Gastroesophageal sphincter (tissue), 4 donors: Measurements from ENCODE around the gene PPM1L. TPM values are rescaled to one million over a fixed set of nuclear protein-coding genes. Genes with fewer than 3 reads are reported as not detected.
A peak's percentile ranks its signal among the peaks of the same experiment; 100 is the strongest.

Experiments
- ATAC-seq: fragments of 150-250 bp; one replicate; pipeline ENCODE4 v1.9.1; 2016; ENCODE audit warnings: mild to moderate bottlenecking, moderate library complexity
- H3K27ac ChIP-seq, 4 donors: fragments of 200-600 bp; sonication (generic) in 3 of 4; 1 replicate in 3 of 4; 2 replicates in 1 of 4; pipeline ENCODE4 v1.5.1; 2016 to 2019
- H3K27me3 ChIP-seq: fragments of 200-600 bp; sonication (generic); one replicate; pipeline ENCODE4 v1.5.1; 2019
- H3K36me3 ChIP-seq, 2 donors: fragments of 200-600 bp; sonication (generic); one replicate each; pipeline ENCODE4 v1.5.1; 2019; ENCODE audit warnings: control low read depth in 1 of 2
- H3K4me1 ChIP-seq, 3 donors: fragments of 200-600 bp; sonication (generic); 1 replicate in 2 of 3; 2 replicates in 1 of 3; pipeline ENCODE4 v1.5.1; 2016 to 2019; ENCODE audit warnings: control low read depth in 2 of 3
- H3K4me3 ChIP-seq, 2 donors: fragments of 200-600 bp; sonication (generic); one replicate each; pipeline ENCODE4 v1.5.1; 2019; ENCODE audit warnings: mild to moderate bottlenecking in 1 of 2, moderate library complexity in 1 of 2
- H3K9me3 ChIP-seq, 3 donors: fragments of 200-600 bp; sonication (generic); one replicate each; pipeline ENCODE4 v1.5.1; 2017 to 2019; ENCODE audit warnings: control low read depth in 2 of 3
- EP300 ChIP-seq: sonication (generic); formaldehyde crosslinking; IDR thresholded peaks from one replicate; pipeline ENCODE4 v1.6.1; 2017; ENCODE audit warnings: antibody characterized with exemption, mild to moderate bottlenecking
- POLR2A ChIP-seq, 2 donors: fragments of 450-650 bp; IDR thresholded peaks; one replicate each; pipeline ENCODE4 v1.6.1; 2017; ENCODE audit warnings: antibody characterized with exemption in 2 of 2, mild to moderate bottlenecking in 2 of 2, moderate library complexity in 1 of 2
- POLR2AphosphoS5 ChIP-seq: sonication (generic); formaldehyde crosslinking; IDR thresholded peaks from one replicate; pipeline ENCODE4 v1.6.1; 2017; ENCODE audit warnings: antibody characterized with exemption
- WGBS, 2 donors: methylation state at CpG; one replicate each; pipeline ENCODE4 v1.1.5; 2018; ENCODE audit warnings: low coverage in 1 of 2; 5-methylcytosine and 5-hydroxymethylcytosine counted together
- total RNA-seq, 4 donors: library from RNA; depleted of rRNA; stranded (reverse); fragments of >200 nt; gene quantifications; one replicate each; pipeline ENCODE4 v1.1.0, GENCODE V29; 2016
- TF ChIP-seq, protein P1 (sequence below), 4 experiments: fragments of 200-600 bp in 2 of 4; fragments of 450-650 bp in 2 of 4; sonication (generic) in 1 of 4; IDR thresholded peaks; one replicate each; pipeline ENCODE4 v1.5.1; 2017 to 2019; ENCODE audit warnings: antibody characterized with exemption in 4 of 4, mild to moderate bottlenecking in 2 of 4, moderate library complexity in 2 of 4

Gene PPM1L
- total RNA-seq, 4 donors from 2014 or later: 47.4 to 93.1 (median 60.6) TPM

GRCh38 chr3:160856450-160856849 lies 100.4 kb downstream of the PPM1L start:
- Histone ChIP-seq H3K36me3 (no peaks in the 10 kb centered on the region), H3K4me1 (peaks cover 0 to 2% (median 0%) of the 10 kb centered on the region in 3 donors), H3K9me3 (no peaks in the 10 kb centered on the region), H3K4me3 (no peak overlapping the region), H3K27ac (no peak overlapping the region), H3K27me3 (no peaks in the 10 kb centered on the region)
- 95 to 100% methylated on average over 2 of the region's 2 CpGs for WGBS, 2 donors
- no peak for ATAC-seq
- TF ChIP-seq EP300 (no peak), POLR2AphosphoS5 (no peak), POLR2A (IDR thresholded peaks at IDR 0.05) (no peak)
- TF ChIP-seq, protein P1, sequence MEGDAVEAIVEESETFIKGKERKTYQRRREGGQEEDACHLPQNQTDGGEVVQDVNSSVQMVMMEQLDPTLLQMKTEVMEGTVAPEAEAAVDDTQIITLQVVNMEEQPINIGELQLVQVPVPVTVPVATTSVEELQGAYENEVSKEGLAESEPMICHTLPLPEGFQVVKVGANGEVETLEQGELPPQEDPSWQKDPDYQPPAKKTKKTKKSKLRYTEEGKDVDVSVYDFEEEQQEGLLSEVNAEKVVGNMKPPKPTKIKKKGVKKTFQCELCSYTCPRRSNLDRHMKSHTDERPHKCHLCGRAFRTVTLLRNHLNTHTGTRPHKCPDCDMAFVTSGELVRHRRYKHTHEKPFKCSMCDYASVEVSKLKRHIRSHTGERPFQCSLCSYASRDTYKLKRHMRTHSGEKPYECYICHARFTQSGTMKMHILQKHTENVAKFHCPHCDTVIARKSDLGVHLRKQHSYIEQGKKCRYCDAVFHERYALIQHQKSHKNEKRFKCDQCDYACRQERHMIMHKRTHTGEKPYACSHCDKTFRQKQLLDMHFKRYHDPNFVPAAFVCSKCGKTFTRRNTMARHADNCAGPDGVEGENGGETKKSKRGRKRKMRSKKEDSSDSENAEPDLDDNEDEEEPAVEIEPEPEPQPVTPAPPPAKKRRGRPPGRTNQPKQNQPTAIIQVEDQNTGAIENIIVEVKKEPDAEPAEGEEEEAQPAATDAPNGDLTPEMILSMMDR (IDR thresholded peaks at IDR 0.05): no peak

DNA sequence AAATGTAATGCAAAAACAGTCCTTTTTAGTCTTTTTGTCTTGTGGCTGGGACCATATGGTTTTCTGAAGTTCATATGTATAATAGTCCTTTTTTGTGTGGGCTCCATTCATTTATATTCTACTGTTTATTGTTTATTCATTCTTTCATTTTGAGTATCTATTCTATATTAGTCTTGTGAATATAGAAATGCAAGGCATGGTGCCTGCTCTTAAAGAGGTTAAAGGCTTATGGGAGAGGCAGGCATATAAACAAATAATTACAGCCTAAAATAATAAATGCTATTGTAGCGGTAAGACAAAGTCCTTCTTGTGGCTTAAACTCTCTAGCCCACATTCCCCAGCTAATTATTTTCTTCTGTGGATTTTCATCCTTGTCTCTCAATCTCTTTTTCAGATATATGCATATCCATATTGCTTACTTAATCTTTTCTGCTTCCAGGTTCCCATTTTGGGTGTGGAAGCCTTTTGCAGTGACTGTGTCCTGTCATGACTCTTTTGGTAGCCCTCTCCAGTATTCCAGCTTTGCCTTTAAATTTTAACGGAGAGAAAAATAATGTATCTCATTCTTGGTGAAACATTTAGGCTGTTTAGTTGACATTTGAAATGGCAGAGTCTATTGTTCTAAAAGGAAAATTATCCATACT lies 101.6 kb downstream of the PPM1L start:
- no peak overlapping the region for H3K4me3 ChIP-seq
- TF ChIP-seq POLR2A (IDR thresholded peaks at IDR 0.05) (no peak), EP300 (no peak), POLR2AphosphoS5 (no peak)
- TF ChIP-seq, protein P1 (IDR thresholded peaks at IDR 0.05): no peak
- ATAC-seq: no peak
- WGBS, 2 donors: 67% methylated on average over 2 of the region's 2 CpGs
- no peaks in the 10 kb centered on the region for H3K27me3 ChIP-seq
- H3K9me3 ChIP-seq: no peaks in the 10 kb centered on the region
- no peaks in the 10 kb centered on the region for H3K36me3 ChIP-seq
- H3K27ac ChIP-seq: no peak overlapping the region
- peaks cover 0 to 2% (median 0%) of the 10 kb centered on the region in 3 donors for H3K4me1 ChIP-seq

GRCh38 chr3:160860346-160860745 lies 104.3 kb downstream of the PPM1L start:
- TF ChIP-seq POLR2AphosphoS5: no peak
- TF ChIP-seq POLR2A (IDR thresholded peaks at IDR 0.05): no peak
- TF ChIP-seq, protein P1 (IDR thresholded peaks at IDR 0.05): no peak
- TF ChIP-seq EP300: no peak
- Histone ChIP-seq H3K36me3 (no peaks in the 10 kb centered on the region), H3K9me3 (no peaks in the 10 kb centered on the region), H3K27me3 (no peaks in the 10 kb centered on the region), H3K4me1 (peaks cover 0 to 2% (median 0%) of the 10 kb centered on the region in 3 donors), H3K4me3 (no peak overlapping the region), H3K27ac (no peak overlapping the region)
- WGBS, 2 donors: 17 to 40% methylated on average over 1 of the region's 1 CpG
- ATAC-seq: no peak

GRCh38 chr3:160869825-160870224 lies 113.8 kb downstream of the PPM1L start:
- TF ChIP-seq, protein P1 (IDR thresholded peaks at IDR 0.05): no peak
- TF ChIP-seq POLR2AphosphoS5 (no peak), EP300 (no peak)
- Histone ChIP-seq H3K36me3 (no peaks in the 10 kb centered on the region), H3K9me3 (no peaks in the 10 kb centered on the region), H3K27me3 (no peaks in the 10 kb centered on the region), H3K4me1 (peaks cover 0 to 53% (median 3%) of the 10 kb centered on the region in 3 donors), H3K27ac (peak overlapping the region in 3 of 4 donors; percentile 28 to 39 (median 35)), H3K4me3 (no peak overlapping the region)
- WGBS, 2 donors: 33 to 39% methylated on average over 1 to 2 of the region's 2 CpGs
- ATAC-seq: peak; percentile 81

DNA sequence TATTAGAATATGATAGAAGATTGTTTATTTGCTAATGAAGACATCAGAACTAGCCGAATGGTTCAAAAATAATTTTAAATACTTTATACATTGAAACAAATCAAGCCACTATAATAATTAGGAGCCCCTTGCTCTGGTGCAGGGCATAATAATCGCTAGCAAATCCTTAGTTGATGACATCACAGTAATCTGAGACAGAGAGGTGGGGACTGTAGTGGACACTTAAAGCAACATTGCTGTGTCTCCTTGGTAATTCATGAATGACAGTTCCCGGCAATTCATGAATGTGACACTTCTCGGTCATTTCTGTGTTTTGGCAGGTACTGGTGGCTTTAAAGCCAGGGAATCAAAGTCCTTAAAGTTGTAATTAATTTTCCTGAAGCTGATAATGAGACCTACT lies 114.3 kb downstream of the PPM1L start:
- Histone ChIP-seq H3K4me1 (peaks cover 0 to 58% (median 3%) of the 10 kb centered on the region in 3 donors), H3K4me3 (no peak overlapping the region), H3K27ac (peak overlapping the region in 3 of 4 donors; percentile 28 to 39 (median 35)), H3K9me3 (no peaks in the 10 kb centered on the region), H3K27me3 (no peaks in the 10 kb centered on the region), H3K36me3 (no peaks in the 10 kb centered on the region)
- TF ChIP-seq, protein P1 (IDR thresholded peaks at IDR 0.05): no peak
- no peak for TF ChIP-seq POLR2A (IDR thresholded peaks at IDR 0.05)
- TF ChIP-seq EP300: no peak
- TF ChIP-seq POLR2AphosphoS5: no peak
- WGBS, 2 donors: 34 to 52% methylated on average over 4 of the region's 4 CpGs
- ATAC-seq: no peak
